BLaER1 (cell line): Measurements from ENCODE around the gene CD19.
"Not testable (repeated sequence)": the region's sequence is repeated elsewhere in the genome, so short reads cannot be mapped to it uniquely, and the experiment has no call there.

Experiments used
- H3K27ac ChIP-seq: shearing (Covaris generic); formaldehyde crosslinking; 2 replicates; pipeline ENCODE4 v1.8.1; 2022
- H3K27me3 ChIP-seq: shearing (Covaris generic); formaldehyde crosslinking; 2 replicates; pipeline ENCODE4 v1.8.1; 2022
- H3K36me3 ChIP-seq: shearing (Covaris generic); formaldehyde crosslinking; 2 replicates; pipeline ENCODE4 v1.8.1; 2022
- H3K4me1 ChIP-seq: shearing (Covaris generic); formaldehyde crosslinking; 2 replicates; pipeline ENCODE4 v1.8.1; 2022
- H3K4me2 ChIP-seq: shearing (Covaris generic); formaldehyde crosslinking; 2 replicates; pipeline ENCODE4 v1.8.1; 2022
- H3K4me3 ChIP-seq: shearing (Covaris generic); formaldehyde crosslinking; 2 replicates; pipeline ENCODE4 v1.8.1; 2022
- H3K9ac ChIP-seq: shearing (Covaris generic); formaldehyde crosslinking; 2 replicates; pipeline ENCODE4 v1.8.1; 2022
- H3K9me3 ChIP-seq: shearing (Covaris generic); formaldehyde crosslinking; 2 replicates; pipeline ENCODE4 v1.8.1; 2022
- H4K20me1 ChIP-seq: shearing (Covaris generic); formaldehyde crosslinking; 2 replicates; pipeline ENCODE4 v1.8.1; 2022
- Cebpa-rat ChIP-seq: shearing (Covaris generic); IDR thresholded peaks from 2 replicates; pipeline ENCODE4 v1.8.1; 2022

Gene CD19

DNA sequence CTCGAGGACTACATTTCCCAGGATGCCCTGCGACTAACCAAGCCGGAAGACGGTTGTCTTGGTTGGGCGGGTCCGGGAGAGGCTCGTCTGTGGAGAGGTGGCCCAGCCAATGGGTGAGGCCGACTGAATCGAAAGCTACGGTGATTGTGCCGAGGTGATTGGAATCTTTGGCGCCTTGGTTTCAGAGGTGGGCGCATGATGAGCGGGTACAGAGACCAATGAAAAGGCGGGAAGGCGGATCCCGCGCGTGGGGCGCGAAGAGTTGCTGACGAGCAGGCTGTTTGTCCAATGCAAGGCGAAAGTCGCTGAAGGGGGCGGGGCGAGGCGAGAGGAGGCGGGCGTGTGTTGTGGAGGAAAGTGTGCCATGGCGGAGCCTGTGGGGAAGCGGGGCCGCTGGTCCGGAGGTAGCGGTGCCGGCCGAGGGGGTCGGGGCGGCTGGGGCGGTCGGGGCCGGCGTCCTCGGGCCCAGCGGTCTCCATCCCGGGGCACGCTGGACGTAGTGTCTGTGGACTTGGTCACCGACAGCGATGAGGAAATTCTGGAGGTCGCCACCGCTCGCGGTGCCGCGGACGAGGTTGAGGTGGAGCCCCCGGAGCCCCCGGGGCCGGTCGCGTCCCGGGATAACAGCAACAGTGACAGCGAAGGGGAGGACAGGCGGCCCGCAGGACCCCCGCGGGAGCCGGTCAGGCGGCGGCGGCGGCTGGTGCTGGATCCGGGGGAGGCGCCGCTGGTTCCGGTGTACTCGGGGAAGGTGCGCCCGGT is 19.1 kb downstream of the CD19 start, which contains the start of gene NFATC2IP:
NFATC2IP (plus strand) TSS at position 290 of the 762 bp plus-strand sequence; CDS start at position 365, 75 bp downstream.
- Histone ChIP-seq H3K4me2 (peak within 1 kb of the TSS; percentile 96), H3K27ac (peak within 1 kb of the TSS; percentile 86), H3K9ac (peak within 1 kb of the TSS; percentile 97), H3K27me3 (no peaks in the 10 kb centered on the region), H4K20me1 (peaks cover 29% of the 10 kb centered on the region), H3K9me3 (no peaks in the 10 kb centered on the region), H3K4me1 (peaks cover 31% of the 10 kb centered on the region), H3K36me3 (peaks cover 38% of the 10 kb centered on the region), H3K4me3 (peak within 1 kb of the TSS; percentile 91)
- no peak for TF ChIP-seq Cebpa-rat

DNA sequence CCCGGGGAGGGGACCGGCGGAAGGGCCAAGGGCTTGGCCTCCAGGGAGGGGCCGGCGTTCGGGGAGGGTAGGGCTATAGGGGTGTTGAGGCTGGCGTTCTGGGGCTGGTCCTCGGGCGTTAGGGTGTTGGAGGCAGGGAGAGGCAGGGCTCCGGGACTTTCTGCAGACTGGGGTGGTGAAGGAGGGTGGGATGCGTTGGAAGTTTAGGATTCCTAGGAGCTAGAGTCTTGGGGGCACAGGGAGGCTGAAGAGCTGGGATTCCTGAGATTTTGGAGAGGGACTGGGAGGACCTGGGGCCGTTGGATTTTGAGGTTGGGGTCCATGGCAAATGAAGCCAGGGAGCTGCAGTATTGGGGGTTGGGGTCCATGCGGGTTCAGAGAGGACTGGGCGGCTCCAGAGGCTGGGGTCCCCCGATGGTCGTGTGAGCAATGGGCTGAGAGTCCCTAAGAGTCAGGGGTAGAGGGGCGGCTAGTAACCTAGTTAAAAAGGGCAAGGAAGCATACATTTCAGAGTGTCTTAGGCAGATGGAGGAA is 19.7 kb downstream of the CD19 start:
- Histone ChIP-seq H3K4me3 (peak overlapping the region; percentile 91), H3K4me1 (peaks cover 29% of the 10 kb centered on the region), H3K27me3 (no peaks in the 10 kb centered on the region), H3K27ac (peak overlapping the region; percentile 86), H3K9me3 (no peaks in the 10 kb centered on the region), H3K4me2 (peak overlapping the region; percentile 96), H3K9ac (peak overlapping the region; percentile 97), H4K20me1 (peaks cover 30% of the 10 kb centered on the region), H3K36me3 (peaks cover 44% of the 10 kb centered on the region)
- TF ChIP-seq Cebpa-rat: no peak

DNA sequence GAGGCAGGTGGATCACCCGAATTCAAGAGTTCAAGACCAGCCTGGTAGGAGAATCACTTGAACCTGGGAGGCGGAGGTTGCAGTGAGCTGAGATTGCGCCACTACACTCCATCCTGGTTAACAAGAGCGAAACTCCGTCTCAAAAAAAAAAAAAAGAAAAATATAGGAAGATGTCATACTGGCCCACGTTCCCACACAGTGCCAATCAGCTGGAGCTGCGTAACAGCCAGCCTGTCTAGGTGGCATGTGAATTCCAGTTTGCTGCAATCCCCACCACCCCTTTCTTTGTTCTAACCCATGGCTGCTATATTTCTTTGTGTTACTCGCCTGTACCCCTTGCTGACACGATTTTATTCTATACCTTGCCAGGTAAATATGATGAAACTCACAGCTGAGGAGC is 26.4 kb downstream of the CD19 start:
- Histone ChIP-seq H3K4me2 (no peak overlapping the region), H3K27ac (no peak overlapping the region), H4K20me1 (peaks cover 15% of the 10 kb centered on the region; the same call in 1 of the 2 replicates), H3K9ac (no peak overlapping the region), H3K4me1 (peaks cover 6% of the 10 kb centered on the region; the same call in 1 of the 2 replicates), H3K9me3 (no peaks in the 10 kb centered on the region), H3K36me3 (peaks cover 98% of the 10 kb centered on the region), H3K4me3 (no peak overlapping the region), H3K27me3 (no peaks in the 10 kb centered on the region)
- TF ChIP-seq Cebpa-rat: no peak

DNA sequence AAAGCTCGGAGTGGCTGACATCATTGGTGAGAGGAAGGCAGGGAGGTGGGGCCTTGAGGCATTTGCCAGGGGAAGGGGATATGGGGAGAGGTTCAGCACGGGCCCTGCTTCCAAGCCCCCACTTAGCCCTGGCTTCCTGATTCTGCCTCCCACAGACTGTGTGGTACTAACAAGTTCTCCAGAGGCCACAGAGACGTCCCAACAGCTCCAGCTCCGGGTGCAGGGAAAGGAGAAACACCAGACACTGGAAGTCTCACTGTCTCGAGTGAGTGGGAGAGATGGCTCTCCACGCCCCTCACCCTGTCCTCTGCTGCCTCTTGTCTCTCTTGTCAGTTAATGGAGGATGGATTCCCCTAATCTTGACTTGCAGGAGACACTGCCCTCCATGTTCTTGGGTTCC is 27.1 kb downstream of the CD19 start:
- peaks cover 15% of the 10 kb centered on the region; the same call in 1 of the 2 replicates for H4K20me1 ChIP-seq
- H3K9ac ChIP-seq: no peak overlapping the region
- H3K27me3 ChIP-seq: no peaks in the 10 kb centered on the region
- peaks cover under 1% of the 10 kb centered on the region; the same call in 1 of the 2 replicates for H3K4me1 ChIP-seq
- H3K27ac ChIP-seq: no peak overlapping the region
- no peak overlapping the region for H3K4me3 ChIP-seq
- H3K4me2 ChIP-seq: no peak overlapping the region
- peaks cover 98% of the 10 kb centered on the region for H3K36me3 ChIP-seq
- no peak for TF ChIP-seq Cebpa-rat
- no peaks in the 10 kb centered on the region for H3K9me3 ChIP-seq

- Histone ChIP-seq H3K4me1 (no peaks in the 10 kb centered on the region), H3K9me3 (no peaks in the 10 kb centered on the region), H3K36me3 (peaks cover 78% of the 10 kb centered on the region), H4K20me1 (0 out of 2 replicates have a peak, but pooled peaks cover 9% of the 10 kb centered on the region), H3K9ac (no peak overlapping the region), H3K27me3 (no peaks in the 10 kb centered on the region), H3K4me3 (no peak overlapping the region), H3K4me2 (no peak overlapping the region), H3K27ac (no peak overlapping the region)
- no peak for TF ChIP-seq Cebpa-rat
Measured at GRCh38 chr16:28964072-28964471, 32.3 kb downstream of the CD19 start.

DNA sequence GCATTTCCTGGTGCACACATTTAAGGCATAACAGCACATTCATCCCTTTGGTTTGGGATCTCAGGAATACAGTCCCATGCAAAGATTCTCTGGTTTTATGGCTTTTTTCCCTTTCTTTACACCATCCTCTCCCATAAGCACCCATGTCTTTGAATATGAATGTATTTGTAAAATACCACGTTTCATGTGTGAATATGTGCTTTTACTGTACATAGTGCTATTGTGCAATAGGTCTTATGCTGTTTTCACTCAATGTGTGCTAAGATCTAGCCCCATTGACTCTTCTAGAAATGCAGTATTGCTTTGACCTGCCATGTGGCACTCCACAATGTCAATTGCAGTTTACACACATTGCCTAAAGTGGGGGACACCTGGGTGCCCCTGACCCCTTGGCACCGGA is 32.7 kb downstream of the CD19 start:
- peaks cover 74% of the 10 kb centered on the region for H3K36me3 ChIP-seq
- H3K27ac ChIP-seq: no peak overlapping the region
- peak; percentile 39; the same call in 1 of the 2 replicates for TF ChIP-seq Cebpa-rat
- H3K9me3 ChIP-seq: no peaks in the 10 kb centered on the region
- 0 out of 2 replicates have a peak, but pooled peaks cover 9% of the 10 kb centered on the region for H4K20me1 ChIP-seq
- H3K4me2 ChIP-seq: no peak overlapping the region
- no peak overlapping the region for H3K9ac ChIP-seq
- H3K4me3 ChIP-seq: no peak overlapping the region
- no peaks in the 10 kb centered on the region for H3K27me3 ChIP-seq
- no peaks in the 10 kb centered on the region for H3K4me1 ChIP-seq

GRCh38 chr16:28967156-28967555 is 35.4 kb downstream of the CD19 start:
- Histone ChIP-seq H4K20me1 (0 out of 2 replicates have a peak, but pooled peaks cover 9% of the 10 kb centered on the region), H3K4me1 (no peaks in the 10 kb centered on the region), H3K9ac (no peak overlapping the region), H3K36me3 (peaks cover 49% of the 10 kb centered on the region), H3K4me3 (no peak overlapping the region), H3K9me3 (no peaks in the 10 kb centered on the region), H3K4me2 (no peak overlapping the region), H3K27ac (no peak overlapping the region), H3K27me3 (no peaks in the 10 kb centered on the region)
- TF ChIP-seq Cebpa-rat: no peak

DNA sequence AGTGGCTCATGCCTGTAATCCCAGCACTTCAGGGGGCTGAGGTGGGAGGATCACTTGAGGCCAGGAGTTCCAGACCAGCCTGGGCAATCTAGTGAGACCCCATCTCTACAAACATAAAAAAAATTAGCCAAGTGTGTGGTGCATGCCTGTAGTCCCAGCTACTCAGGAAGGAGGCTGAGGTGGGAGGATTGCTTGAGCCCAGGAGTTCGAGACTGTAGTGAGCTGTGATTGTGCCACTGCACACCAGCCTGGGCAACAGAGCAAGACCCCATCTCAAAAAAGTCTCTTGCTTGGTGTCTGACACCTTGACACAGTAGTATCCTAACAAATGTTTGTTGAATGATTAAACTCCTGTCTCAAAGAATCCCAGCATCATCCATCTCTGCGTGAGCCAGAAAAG is 37.9 kb downstream of the CD19 start:
- H3K27ac ChIP-seq: not testable (repeated sequence)

GRCh38 chr16:28974007-28974436 is 42.3 kb downstream of the CD19 start:
- peak overlapping the region; percentile 87 for H3K27ac ChIP-seq
- peaks cover 13% of the 10 kb centered on the region for H3K36me3 ChIP-seq
- peak overlapping the region; percentile 96 for H3K4me3 ChIP-seq
- no peaks in the 10 kb centered on the region for H4K20me1 ChIP-seq
- H3K9ac ChIP-seq: peak overlapping the region; percentile 88
- no peaks in the 10 kb centered on the region for H3K27me3 ChIP-seq
- H3K4me2 ChIP-seq: peak overlapping the region; percentile 99
- TF ChIP-seq Cebpa-rat: no peak
- no peaks in the 10 kb centered on the region for H3K9me3 ChIP-seq
- H3K4me1 ChIP-seq: peaks cover 24% of the 10 kb centered on the region

More for the DNA sequence above, 37.9 kb downstream of the CD19 start:
- not testable (repeated sequence) for H3K4me2 ChIP-seq, H3K9me3 ChIP-seq, H3K27me3 ChIP-seq, H3K4me3 ChIP-seq, H3K4me1 ChIP-seq, H4K20me1 ChIP-seq, H3K9ac ChIP-seq
- H3K36me3 ChIP-seq: peaks cover 24% of the 10 kb centered on the region
